ENCODE results near the gene ARHGEF12.
A peak's percentile ranks its signal among the peaks of the same experiment; 100 is the strongest.

Gene ARHGEF12

GRCh38 chr11:120413480-120413879 lies 77.3 kb downstream of the ARHGEF12 start:
- H3K27ac ChIP-seq = no peak overlapping the region
- TF ChIP-seq CTCF (IDR thresholded peaks at IDR 0.05) (no peak), ZFX (IDR thresholded peaks at IDR 0.05; ENCODE audit: borderline replicate concordance) (no peak)

- TF ChIP-seq ZFX (IDR thresholded peaks at IDR 0.05; ENCODE audit: borderline replicate concordance) (no peak), CTCF (IDR thresholded peaks at IDR 0.05) (no peak)
- no peak overlapping the region for H3K27ac ChIP-seq
Measured at GRCh38 chr11:120420572-120420971, 84.4 kb downstream of the ARHGEF12 start.

DNA sequence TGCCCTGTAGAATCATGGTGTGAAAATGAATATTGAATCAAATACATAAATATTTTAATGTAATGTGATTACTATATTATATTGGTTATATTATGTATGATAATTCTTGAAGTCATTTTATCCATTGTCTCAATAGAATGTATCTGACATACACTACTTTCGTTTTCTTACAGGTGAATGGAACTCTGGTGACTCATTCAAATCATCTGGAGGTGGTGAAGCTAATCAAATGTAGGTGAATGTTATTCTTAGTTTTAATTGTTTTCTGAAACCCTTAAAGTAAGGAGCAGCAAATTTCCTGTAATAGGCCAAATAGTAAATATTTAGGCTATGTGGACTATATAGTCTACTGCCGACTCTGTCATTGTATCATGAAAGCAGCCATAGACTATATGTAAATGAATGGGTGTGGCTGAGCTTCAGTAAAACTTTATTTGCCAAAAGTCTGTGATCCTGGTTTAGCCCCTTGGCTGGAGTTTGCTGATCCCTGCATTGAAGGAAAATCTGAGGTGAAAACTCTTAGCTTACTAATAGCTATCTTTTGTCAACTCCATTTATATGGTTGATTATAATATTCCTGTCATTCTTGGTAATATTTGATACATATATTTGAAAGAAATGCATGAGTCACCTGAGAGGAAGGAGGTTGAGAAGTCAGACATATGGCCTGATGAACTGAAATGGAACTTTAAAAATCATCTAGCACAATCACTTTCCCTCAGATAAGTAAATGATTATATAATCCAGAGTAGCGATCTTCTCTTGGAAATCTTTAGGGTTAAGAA lies 88.2 kb downstream of the ARHGEF12 start:
- no peak for TF ChIP-seq ZFX (IDR thresholded peaks at IDR 0.05; ENCODE audit: borderline replicate concordance)
- no peak for TF ChIP-seq CTCF (IDR thresholded peaks at IDR 0.05)
- H3K27ac ChIP-seq = peak overlapping the region; percentile 34

- peak overlapping the region; percentile 34 for H3K27ac ChIP-seq
- no peak for TF ChIP-seq CTCF (IDR thresholded peaks at IDR 0.05)
- no peak for TF ChIP-seq ZFX (IDR thresholded peaks at IDR 0.05; ENCODE audit: borderline replicate concordance)
Measured at GRCh38 chr11:120424970-120425332, 88.7 kb downstream of the ARHGEF12 start.

DNA sequence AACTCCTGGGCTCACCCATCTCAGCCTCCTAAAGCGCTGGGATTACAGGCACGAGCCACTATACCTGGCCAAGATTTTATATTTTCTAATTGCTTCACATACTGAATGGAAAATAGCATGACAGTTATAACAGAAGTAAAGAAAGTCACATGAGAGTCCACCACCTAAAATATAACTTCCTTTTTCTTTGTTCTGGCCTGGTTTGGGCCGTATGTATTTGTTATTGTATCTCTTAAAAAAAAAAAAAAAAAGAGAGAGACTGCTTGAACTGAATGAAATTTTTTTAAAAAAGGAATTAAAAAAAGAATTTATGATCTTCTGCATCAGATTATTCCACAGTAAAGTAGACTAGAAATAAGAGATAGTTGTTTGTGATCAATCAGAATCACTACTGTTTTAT lies 89.3 kb downstream of the ARHGEF12 start:
- no peak overlapping the region for H3K27ac ChIP-seq
- no peak for TF ChIP-seq CTCF (IDR thresholded peaks at IDR 0.05)
- no peak for TF ChIP-seq ZFX (IDR thresholded peaks at IDR 0.05; ENCODE audit: borderline replicate concordance)

- no peak for TF ChIP-seq CTCF (IDR thresholded peaks at IDR 0.05)
- TF ChIP-seq ZFX (IDR thresholded peaks at IDR 0.05; ENCODE audit: borderline replicate concordance) = no peak
Measured at GRCh38 chr11:120430146-120430545, 93.9 kb downstream of the ARHGEF12 start.

DNA sequence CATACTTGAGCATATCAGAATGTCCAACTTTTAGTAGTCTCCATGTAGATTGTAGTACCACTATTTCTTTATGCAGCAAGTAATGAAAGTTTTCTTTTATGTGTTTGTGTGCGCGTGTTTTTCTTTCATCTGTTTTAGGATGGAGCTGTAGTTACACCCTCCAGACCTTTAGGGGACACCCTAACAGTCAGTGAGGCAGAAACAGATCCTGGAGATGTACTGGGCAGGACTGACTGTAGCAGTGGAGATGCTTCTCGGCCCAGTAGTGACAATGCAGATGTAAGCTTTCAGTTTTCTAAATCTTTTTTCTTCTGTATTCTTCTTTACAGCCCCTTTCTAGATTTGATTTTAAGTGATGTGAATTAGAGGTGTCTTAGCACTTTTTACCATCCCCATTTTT lies 95.4 kb downstream of the ARHGEF12 start:
- peak overlapping the region; percentile 2; the same call in 1 of the 2 replicates for H3K27ac ChIP-seq

More at GRCh38 chr11:120430146-120430545, 93.9 kb downstream of the ARHGEF12 start:
- H3K27ac ChIP-seq = peak overlapping the region; percentile 51; the same call in 1 of the 2 replicates

More for the DNA sequence above, 95.4 kb downstream of the ARHGEF12 start:
- TF ChIP-seq ZFX (IDR thresholded peaks at IDR 0.05; ENCODE audit: borderline replicate concordance) (no peak), CTCF (IDR thresholded peaks at IDR 0.05) (peak; percentile 20)

Data from 22Rv1 (cell line).